ENCODE measurements around the gene MICALL1. TPM values are rescaled to one million over a fixed set of nuclear protein-coding genes. Genes with fewer than 3 reads are reported as not detected.

Gene MICALL1
- polyA plus RNA-seq, 3 donors from 2014 or later = 1.3 to 5.8 (median 2.1) TPM

Other genes with a start within 250 kb of the MICALL1 start
- 10 to 100 TPM in 1 of 3 donors, 1 to 10 TPM in 2; 2.2 to 13.2 (median 7.7) TPM for gene PDXP, start 247.6 kb upstream of the MICALL1 start, polyA plus RNA-seq
- gene LGALS1, start 230.7 kb upstream of the MICALL1 start, polyA plus RNA-seq = 100 to 1,000 TPM; 416 to 572 (median 473) TPM
- gene NOL12, start 220.0 kb upstream of the MICALL1 start, polyA plus RNA-seq = 10 to 100 TPM; 34.6 to 59.3 (median 42.3) TPM
- 10 to 100 TPM; 15.0 to 22.4 (median 20.8) TPM for gene TRIOBP, start 209.2 kb upstream of the MICALL1 start, polyA plus RNA-seq
- gene GCAT, start 98.4 kb upstream of the MICALL1 start, polyA plus RNA-seq = under 1 TPM in 2 of 3 donors, not detected in 1; 0.64 to 0.71 TPM
- gene GALR3, start 82.9 kb upstream of the MICALL1 start, polyA plus RNA-seq = not detected
- 10 to 100 TPM in 2 of 3 donors, 1 to 10 TPM in 1; 6.2 to 15.8 (median 12.4) TPM for gene ANKRD54, start 62.0 kb upstream of the MICALL1 start, polyA plus RNA-seq
- 100 to 1,000 TPM; 167 to 215 (median 185) TPM for gene EIF3L, start 56.9 kb upstream of the MICALL1 start, polyA plus RNA-seq
- not detected for gene C22orf23, start 47.3 kb downstream of the MICALL1 start, polyA plus RNA-seq
- gene POLR2F, start 47.4 kb downstream of the MICALL1 start, polyA plus RNA-seq = 100 to 1,000 TPM; 181 to 275 (median 203) TPM
- gene SOX10, start 78.3 kb downstream of the MICALL1 start, polyA plus RNA-seq = not detected
- gene PICK1, start 151.1 kb downstream of the MICALL1 start, polyA plus RNA-seq = 10 to 100 TPM in 1 of 3 donors, 1 to 10 TPM in 1, under 1 TPM in 1; 0.12 to 11.1 (median 6.0) TPM
- gene SLC16A8, start 177.9 kb downstream of the MICALL1 start, polyA plus RNA-seq = under 1 TPM in 1 of 3 donors, not detected in 2; 0.42 TPM
- under 1 TPM in 1 of 3 donors, not detected in 2; 0.21 TPM for gene BAIAP2L2, start 204.4 kb downstream of the MICALL1 start, polyA plus RNA-seq